ENCODE results near the gene IL7R. TPM values are rescaled to one million over a fixed set of nuclear protein-coding genes. Genes with fewer than 3 reads are reported as not detected.

IL7R gene
- total and polyA plus RNA-seq, 8 donors, result 2.2 to 124 (median 7.5) TPM

- TF ChIP-seq POLR2A (IDR thresholded peaks at IDR 0.05) (no peak), CTCF (IDR thresholded peaks at IDR 0.05) (peak in 1 of 7 experiments; percentile 15)
- H3K27ac ChIP-seq, result no peak overlapping the region
- H3K4me3 ChIP-seq, result no peak overlapping the region
- 75 to 85% (median 77%) methylated on average over 10 of the region's 10 CpGs for WGBS, 5 donors
- no peaks in the 10 kb centered on the region for H3K36me3 ChIP-seq
- no peaks in the 10 kb centered on the region for H3K4me1 ChIP-seq
- H3K27me3 ChIP-seq, result no peaks in the 10 kb centered on the region
- DNase-seq, result peak in 1 of 2 donors; percentile 23
- intact Hi-C loops (cut with DNase I; ENCODE audit: low total_unique reads), result no loop called here
- H3K9me3 ChIP-seq, result no peaks in the 10 kb centered on the region
Measured at GRCh38 chr5:35815089-35815936, 41.4 kb upstream of the IL7R start.

- WGBS, 5 donors, result 28 to 44% (median 32%) methylated on average over 4 of the region's 4 CpGs
- Histone ChIP-seq H3K27me3 (no peaks in the 10 kb centered on the region), H3K4me1 (no peaks in the 10 kb centered on the region), H3K9me3 (no peaks in the 10 kb centered on the region), H3K27ac (peak overlapping the region in 2 of 5 donors; percentile 14 to 25), H3K36me3 (no peaks in the 10 kb centered on the region), H3K4me3 (no peak overlapping the region)
- no peak for DNase-seq
- intact Hi-C loops (cut with DNase I; ENCODE audit: low total_unique reads), result no loop called here
- TF ChIP-seq CTCF (IDR thresholded peaks at IDR 0.05) (no peak), POLR2A (IDR thresholded peaks at IDR 0.05) (no peak), EP300 (IDR thresholded peaks at IDR 0.05) (no peak), POLR2AphosphoS5 (IDR thresholded peaks at IDR 0.05) (no peak)
Measured at GRCh38 chr5:35816881-35817521, 39.7 kb upstream of the IL7R start.

GRCh38 chr5:35819026-35819425, 37.7 kb upstream of the IL7R start:
- no peaks in the 10 kb centered on the region for H3K36me3 ChIP-seq
- DNase-seq, result no peak
- no peaks in the 10 kb centered on the region for H3K9me3 ChIP-seq
- TF ChIP-seq CTCF (IDR thresholded peaks at IDR 0.05) (no peak), EP300 (IDR thresholded peaks at IDR 0.05) (no peak), POLR2A (IDR thresholded peaks at IDR 0.05) (no peak), POLR2AphosphoS5 (IDR thresholded peaks at IDR 0.05) (no peak)
- H3K27me3 ChIP-seq, result no peaks in the 10 kb centered on the region
- no peaks in the 10 kb centered on the region for H3K4me1 ChIP-seq
- 71 to 78% (median 77%) methylated on average over 2 of the region's 2 CpGs for WGBS, 5 donors
- no peak overlapping the region for H3K27ac ChIP-seq
- intact Hi-C loops (cut with DNase I; ENCODE audit: low total_unique reads), result no loop called here
- no peak overlapping the region for H3K4me3 ChIP-seq

- WGBS, 5 donors, result 82 to 96% (median 89%) methylated on average over 1 of the region's 1 CpG
- H3K27ac ChIP-seq, result no peak overlapping the region
Measured at GRCh38 chr5:35819668-35820067, 37.0 kb upstream of the IL7R start.

More at GRCh38 chr5:35819668-35820067, 37.0 kb upstream of the IL7R start:
- intact Hi-C loops (cut with DNase I; ENCODE audit: low total_unique reads), result no loop called here
- Histone ChIP-seq H3K9me3 (no peaks in the 10 kb centered on the region), H3K4me1 (no peaks in the 10 kb centered on the region), H3K36me3 (no peaks in the 10 kb centered on the region), H3K27me3 (no peaks in the 10 kb centered on the region), H3K4me3 (no peak overlapping the region)
- no peak for DNase-seq
- TF ChIP-seq EP300 (IDR thresholded peaks at IDR 0.05) (no peak), POLR2AphosphoS5 (IDR thresholded peaks at IDR 0.05) (no peak), CTCF (IDR thresholded peaks at IDR 0.05) (no peak), POLR2A (IDR thresholded peaks at IDR 0.05) (no peak)
